Measurements from ENCODE around the gene ARL10. TPM values are rescaled to one million over a fixed set of nuclear protein-coding genes. Genes with fewer than 3 reads are reported as not detected.

ARL10 gene
- total RNA-seq, 4 donors from 2014 or later: 12.0 to 54.6 (median 16.9) TPM

DNA sequence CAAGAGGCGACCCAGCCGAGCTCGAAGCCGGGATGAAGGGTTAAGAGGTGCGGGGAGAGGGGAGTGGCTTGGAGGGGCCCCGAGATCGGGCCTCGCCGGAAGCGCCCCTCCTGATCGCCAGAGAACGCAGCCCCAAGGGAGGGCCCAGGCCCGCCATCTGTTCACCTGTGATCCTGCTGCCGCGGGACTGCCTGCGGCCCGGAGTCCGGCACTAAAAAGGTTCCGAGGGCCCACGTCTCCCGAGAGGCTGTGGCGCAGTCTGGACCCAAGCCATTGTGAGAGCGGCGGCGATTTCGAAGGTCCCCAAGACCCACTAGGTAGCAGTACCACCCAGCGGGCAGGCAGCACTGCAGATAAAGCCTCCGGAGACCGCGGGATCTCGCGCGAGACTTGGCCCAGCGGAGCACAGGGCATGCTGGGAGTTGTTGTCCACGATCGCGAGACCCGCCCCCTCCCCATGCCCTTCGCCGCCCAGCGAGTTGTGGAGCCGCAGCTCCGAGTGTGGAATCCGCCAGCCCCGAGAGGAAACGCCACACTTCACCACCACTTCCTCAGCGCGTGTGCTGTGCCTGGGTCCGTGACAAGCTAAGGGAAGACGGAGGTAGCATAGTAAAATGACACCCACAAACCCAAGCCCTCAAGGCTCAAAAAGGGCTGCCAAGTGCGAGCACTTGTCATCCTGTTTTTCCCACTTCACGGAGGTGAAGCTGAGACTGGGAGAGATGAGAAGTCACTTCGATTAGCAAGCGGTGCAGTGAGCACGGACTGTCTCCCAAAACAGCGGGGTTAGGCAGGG is 3.7 kb upstream of the ARL10 start, which contains the start of gene KIAA1191:
Gene KIAA1191, minus strand, starts transcription at position 328 of the 796 bp plus-strand sequence. CDS start 2,256 bp downstream, outside the sequence.
- peak; percentile 86 for DNase-seq (ENCODE audit: low spot score in 2 of 2)
- peak within 1 kb of the TSS; percentile 22 to 89 (median 82) for H3K27ac ChIP-seq
- peaks cover 0 to 24% (median 0%) of the 10 kb centered on the region in 3 donors for H3K36me3 ChIP-seq
- peaks cover 0 to 48% (median 14%) of the 10 kb centered on the region in 4 donors for H3K4me1 ChIP-seq
- no peaks in the 10 kb centered on the region for H3K9me3 ChIP-seq
- H3K27me3 ChIP-seq: no peaks in the 10 kb centered on the region
- TF ChIP-seq POLR2A (IDR thresholded peaks at IDR 0.05): peak in 1 of 2 donors; percentile 74
- peak; percentile 30 to 92 for TF ChIP-seq EP300 (IDR thresholded peaks at IDR 0.05)
- TF ChIP-seq, protein P1, sequence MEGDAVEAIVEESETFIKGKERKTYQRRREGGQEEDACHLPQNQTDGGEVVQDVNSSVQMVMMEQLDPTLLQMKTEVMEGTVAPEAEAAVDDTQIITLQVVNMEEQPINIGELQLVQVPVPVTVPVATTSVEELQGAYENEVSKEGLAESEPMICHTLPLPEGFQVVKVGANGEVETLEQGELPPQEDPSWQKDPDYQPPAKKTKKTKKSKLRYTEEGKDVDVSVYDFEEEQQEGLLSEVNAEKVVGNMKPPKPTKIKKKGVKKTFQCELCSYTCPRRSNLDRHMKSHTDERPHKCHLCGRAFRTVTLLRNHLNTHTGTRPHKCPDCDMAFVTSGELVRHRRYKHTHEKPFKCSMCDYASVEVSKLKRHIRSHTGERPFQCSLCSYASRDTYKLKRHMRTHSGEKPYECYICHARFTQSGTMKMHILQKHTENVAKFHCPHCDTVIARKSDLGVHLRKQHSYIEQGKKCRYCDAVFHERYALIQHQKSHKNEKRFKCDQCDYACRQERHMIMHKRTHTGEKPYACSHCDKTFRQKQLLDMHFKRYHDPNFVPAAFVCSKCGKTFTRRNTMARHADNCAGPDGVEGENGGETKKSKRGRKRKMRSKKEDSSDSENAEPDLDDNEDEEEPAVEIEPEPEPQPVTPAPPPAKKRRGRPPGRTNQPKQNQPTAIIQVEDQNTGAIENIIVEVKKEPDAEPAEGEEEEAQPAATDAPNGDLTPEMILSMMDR (IDR thresholded peaks at IDR 0.05): peak in 4 of 5 experiments; percentile 8 to 38 (median 18)
- WGBS, 2 donors: 1 to 3% methylated on average over 30 to 40 of the region's 56 CpGs
- peak within 1 kb of the TSS; percentile 65 to 99 (median 78) for H3K4me3 ChIP-seq

DNA sequence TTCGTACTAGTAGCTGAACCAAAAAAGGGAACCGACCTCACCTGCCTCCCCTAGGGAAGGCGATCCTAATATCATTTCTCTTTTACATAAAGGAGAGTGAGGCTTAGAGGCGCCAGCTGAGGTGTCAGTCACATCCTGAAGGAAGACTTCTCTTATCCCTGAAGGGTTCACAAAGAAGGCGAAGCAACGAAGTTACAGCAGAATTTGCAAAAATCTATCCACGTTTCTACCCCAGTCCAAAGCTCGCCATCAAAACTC is 3.1 kb upstream of the ARL10 start:
- TF ChIP-seq POLR2A (IDR thresholded peaks at IDR 0.05) (no peak), EP300 (IDR thresholded peaks at IDR 0.05) (no peak)
- TF ChIP-seq, protein P1 (IDR thresholded peaks at IDR 0.05): no peak
- Histone ChIP-seq H3K9me3 (no peaks in the 10 kb centered on the region), H3K4me3 (peak overlapping the region; percentile 65 to 99 (median 78)), H3K27me3 (no peaks in the 10 kb centered on the region), H3K36me3 (peaks cover 0 to 20% (median 0%) of the 10 kb centered on the region in 3 donors), H3K27ac (peak overlapping the region in 3 of 4 donors; percentile 22 to 89 (median 79)), H3K4me1 (peaks cover 0 to 49% (median 14%) of the 10 kb centered on the region in 4 donors)
- no peak for DNase-seq (ENCODE audit: low spot score in 2 of 2)
- WGBS, 2 donors: 67 to 75% methylated on average over 8 of the region's 8 CpGs

DNA sequence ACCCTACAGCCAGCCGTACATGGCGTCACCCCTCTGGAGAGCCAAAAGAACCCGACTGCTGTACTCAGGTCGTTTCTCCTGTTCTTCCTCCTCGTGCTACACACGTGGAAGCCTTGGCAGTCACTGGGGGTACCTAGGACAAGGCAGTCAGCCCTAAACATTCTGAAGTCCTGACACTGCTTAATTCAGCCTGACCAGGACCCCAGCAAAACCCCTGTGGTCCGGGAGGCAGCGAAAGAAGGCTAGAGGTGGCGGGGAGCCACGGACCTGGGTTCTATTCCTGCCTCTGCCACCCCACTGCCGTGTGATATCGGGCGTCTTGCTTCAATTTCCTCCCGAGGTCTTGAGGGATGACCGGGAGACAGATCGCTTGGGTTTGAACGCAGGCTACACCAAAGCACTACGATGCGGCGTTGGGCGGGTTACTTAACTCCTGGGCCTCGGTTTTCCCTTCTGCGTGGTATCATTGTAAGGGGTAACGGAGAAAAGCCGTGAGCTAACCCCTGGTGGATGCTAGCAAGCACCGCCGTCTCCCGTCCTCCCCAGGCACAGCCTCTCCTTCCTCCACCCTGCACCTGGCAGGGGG is 429 bp upstream of the ARL10 start:
- WGBS, 2 donors: 27 to 32% methylated on average over 24 to 27 of the region's 28 CpGs
- H3K27ac ChIP-seq: peak overlapping the region; percentile 63 to 87 (median 82)
- no peak for DNase-seq (ENCODE audit: low spot score in 2 of 2)
- TF ChIP-seq, protein P1 (IDR thresholded peaks at IDR 0.05): no peak
- no peak for TF ChIP-seq POLR2A (IDR thresholded peaks at IDR 0.05)
- TF ChIP-seq EP300 (IDR thresholded peaks at IDR 0.05): no peak
- H3K4me3 ChIP-seq: peak overlapping the region; percentile 61 to 92 (median 82)
- no peaks in the 10 kb centered on the region for H3K27me3 ChIP-seq
- H3K36me3 ChIP-seq: peaks cover 0 to 28% (median 0%) of the 10 kb centered on the region in 3 donors
- H3K9me3 ChIP-seq: no peaks in the 10 kb centered on the region
- H3K4me1 ChIP-seq: peaks cover 0 to 27% (median 14%) of the 10 kb centered on the region in 4 donors

DNA sequence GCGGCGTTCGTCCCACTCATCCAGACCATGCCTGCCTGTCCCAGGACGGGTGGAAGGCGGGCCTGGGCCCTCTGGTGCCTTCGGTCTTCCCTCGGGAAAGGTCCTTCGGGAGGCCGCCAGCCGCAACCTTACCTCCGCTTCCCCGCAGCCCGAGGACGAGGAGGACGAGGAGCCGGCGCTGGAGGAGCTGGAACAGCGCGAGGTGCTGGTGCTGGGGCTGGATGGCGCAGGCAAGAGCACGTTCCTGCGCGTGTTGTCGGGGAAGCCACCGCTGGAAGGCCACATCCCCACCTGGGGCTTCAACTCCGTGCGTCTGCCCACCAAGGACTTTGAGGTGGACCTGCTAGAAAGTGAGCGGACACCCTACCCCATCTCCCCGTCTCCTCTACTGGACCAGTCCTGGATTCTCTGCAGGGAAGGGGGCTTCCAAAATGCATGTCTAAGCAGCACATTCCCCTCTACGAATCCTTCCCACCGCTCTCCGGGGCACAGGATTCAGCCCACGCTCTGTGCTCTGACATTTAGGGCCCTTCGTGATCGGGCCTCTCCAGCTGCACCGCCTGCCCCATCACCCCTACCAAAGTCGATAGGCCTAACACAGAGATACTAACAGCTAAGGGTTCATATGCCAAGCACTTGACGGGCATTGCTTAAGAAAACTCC is 1.1 kb downstream of the ARL10 start:
- H3K4me1 ChIP-seq: peaks cover 0 to 16% (median 3%) of the 10 kb centered on the region in 4 donors
- H3K27me3 ChIP-seq: no peaks in the 10 kb centered on the region
- H3K36me3 ChIP-seq: peaks cover 0 to 43% (median 0%) of the 10 kb centered on the region in 3 donors
- no peak for DNase-seq (ENCODE audit: low spot score in 2 of 2)
- H3K9me3 ChIP-seq: no peaks in the 10 kb centered on the region
- H3K27ac ChIP-seq: peak overlapping the region; percentile 63 to 87 (median 82)
- peak overlapping the region; percentile 61 to 92 (median 82) for H3K4me3 ChIP-seq
- TF ChIP-seq POLR2A (IDR thresholded peaks at IDR 0.05) (no peak), EP300 (IDR thresholded peaks at IDR 0.05) (no peak)
- TF ChIP-seq, protein P1 (IDR thresholded peaks at IDR 0.05): no peak
- WGBS, 2 donors: 45 to 64% methylated on average over 22 to 30 of the region's 38 CpGs

All from tibial nerve (tissue), 4 donors.